ENCODE measurements around the gene MYO1D.

The MYO1D gene

DNA sequence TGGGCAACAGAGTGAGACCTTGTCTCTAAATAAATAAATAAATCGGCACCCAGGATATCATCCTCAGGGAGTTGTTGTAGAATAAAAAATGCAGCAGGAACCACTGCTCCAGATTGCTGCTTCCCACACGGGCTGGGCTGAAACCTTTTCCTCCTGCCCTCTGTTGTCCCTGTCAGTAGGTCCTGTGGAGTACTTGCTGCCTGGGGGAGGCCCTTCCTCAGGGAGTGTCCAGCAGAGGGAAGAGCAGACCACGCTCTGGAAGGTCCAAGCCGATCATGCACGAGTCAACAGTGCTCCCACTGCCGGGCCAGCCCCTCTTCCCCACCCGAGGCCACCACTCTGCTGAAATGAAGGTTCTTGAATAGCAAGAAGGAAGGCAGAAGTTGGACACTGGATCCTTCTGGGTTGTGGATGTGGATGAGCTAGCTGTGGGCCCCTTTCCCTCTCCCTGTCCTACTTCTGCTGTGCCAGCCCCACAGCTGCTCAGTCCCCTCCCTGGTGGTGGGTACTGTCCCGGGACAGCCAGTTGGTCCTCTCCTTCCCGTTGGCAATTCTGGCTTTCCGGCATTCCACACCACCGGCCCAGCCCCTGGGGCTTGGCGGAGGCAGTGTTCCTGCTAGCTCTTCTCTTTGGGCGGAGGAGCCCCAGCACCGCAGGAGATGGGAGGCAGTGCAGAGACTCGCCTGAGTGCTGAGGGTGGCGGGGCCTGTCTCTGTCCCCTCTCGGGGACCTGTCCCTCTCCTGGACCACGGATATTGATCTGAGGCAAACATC, 379.3 kb downstream of the MYO1D start:
- DNase-seq, result no peak

- DNase-seq, result no peak
Measured at GRCh38 chr17:32496395-32497073, 380.4 kb downstream of the MYO1D start.

DNA sequence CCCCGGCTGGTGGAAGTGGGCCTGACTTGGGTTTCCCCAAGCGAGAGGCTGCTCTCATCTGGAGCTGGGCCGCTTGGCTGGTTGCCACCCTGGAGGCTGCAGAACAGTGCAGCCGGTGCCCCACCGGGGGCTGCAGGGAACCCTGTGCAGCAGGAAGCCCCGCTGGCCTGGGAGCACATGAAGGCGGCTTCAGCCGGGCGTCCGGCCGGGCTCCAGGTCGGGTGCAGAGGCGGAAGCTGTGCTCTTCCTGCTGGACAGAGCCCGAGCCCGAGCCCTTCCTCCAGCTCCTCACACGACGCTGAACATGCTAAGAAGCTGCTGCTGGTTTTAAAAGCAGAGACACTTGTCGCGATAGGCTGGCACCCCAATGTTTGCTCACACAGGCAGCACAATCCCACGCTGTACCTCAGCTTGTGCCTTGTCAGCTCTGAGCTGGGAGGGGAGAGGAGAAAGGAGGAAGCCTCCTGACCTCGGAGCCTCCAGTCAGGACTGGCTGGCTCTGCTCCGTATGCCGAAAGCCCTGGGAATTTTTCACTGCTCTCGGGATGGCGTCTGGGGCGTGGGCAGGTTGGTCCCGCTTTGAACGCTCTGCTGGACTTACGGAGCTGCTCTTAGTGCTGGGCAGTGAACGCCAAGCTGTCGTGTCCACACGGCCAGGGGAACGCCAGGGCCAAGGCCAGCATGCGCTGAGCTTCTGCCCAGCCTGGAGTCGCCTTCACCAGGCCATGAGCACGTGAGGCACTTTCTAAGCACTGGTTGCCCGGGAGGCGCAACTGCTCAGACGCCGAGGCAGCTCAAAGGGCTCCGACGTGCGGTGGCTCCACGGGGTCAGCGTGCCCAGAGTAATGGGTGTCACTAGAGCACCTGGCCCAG, 381.3 kb downstream of the MYO1D start:
- peak in 2 of 3 donors; percentile 55 to 56 for DNase-seq

- DNase-seq, result no peak
Measured at GRCh38 chr17:32494621-32495358, 382.1 kb downstream of the MYO1D start.

GRCh38 chr17:32493976-32494513, 382.9 kb downstream of the MYO1D start:
- DNase-seq, result no peak

- no peak for DNase-seq
Measured at GRCh38 chr17:32493571-32493970, 383.4 kb downstream of the MYO1D start.

GRCh38 chr17:32492648-32493289, 384.2 kb downstream of the MYO1D start:
- DNase-seq, result peak; percentile 16 to 57 (median 43)

GRCh38 chr17:32492264-32492589, 384.7 kb downstream of the MYO1D start:
- no peak for DNase-seq

- DNase-seq, result peak in 1 of 3 donors; percentile 36
Measured at GRCh38 chr17:32491371-32492263, 385.3 kb downstream of the MYO1D start.

- DNase-seq, result no peak
Measured at GRCh38 chr17:32490101-32490482, 386.8 kb downstream of the MYO1D start.

DNA sequence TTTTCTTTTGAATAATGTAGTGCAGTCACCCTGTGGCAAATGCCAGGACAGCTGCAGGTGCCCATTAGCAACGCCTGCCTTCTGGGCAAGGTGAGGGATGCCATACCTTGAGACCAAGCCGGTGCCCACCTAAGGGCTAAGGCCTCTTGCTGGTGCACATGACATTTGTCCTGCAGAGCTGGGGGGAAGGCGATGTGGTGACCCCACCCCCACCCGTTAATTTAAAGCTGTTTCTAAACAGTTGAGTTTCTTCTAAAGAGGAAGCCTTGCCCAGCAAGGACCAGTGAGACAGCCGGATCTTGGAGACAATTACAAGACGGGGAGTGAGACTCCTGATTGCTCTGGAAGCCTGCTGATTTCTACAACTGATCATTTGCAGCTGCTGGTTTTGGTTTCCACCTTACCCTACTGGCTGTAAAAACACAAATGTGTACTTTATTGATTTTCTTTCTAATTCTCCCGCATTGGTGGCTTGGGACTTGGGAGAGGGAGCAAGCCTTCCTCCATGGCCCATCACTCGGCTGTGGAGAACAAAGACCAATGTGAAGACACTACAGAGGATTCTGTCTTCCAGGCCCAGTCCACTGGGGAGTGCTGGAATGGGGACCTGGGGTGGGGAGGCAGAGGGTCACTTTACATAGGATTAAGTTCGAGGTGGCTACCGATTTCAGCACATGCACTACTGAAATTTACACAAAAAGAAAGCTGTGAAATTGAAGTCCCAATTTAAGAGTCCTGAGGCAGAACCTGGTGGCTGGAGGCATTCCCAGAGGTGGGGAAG, 387.4 kb downstream of the MYO1D start:
- DNase-seq, result no peak

DNA sequence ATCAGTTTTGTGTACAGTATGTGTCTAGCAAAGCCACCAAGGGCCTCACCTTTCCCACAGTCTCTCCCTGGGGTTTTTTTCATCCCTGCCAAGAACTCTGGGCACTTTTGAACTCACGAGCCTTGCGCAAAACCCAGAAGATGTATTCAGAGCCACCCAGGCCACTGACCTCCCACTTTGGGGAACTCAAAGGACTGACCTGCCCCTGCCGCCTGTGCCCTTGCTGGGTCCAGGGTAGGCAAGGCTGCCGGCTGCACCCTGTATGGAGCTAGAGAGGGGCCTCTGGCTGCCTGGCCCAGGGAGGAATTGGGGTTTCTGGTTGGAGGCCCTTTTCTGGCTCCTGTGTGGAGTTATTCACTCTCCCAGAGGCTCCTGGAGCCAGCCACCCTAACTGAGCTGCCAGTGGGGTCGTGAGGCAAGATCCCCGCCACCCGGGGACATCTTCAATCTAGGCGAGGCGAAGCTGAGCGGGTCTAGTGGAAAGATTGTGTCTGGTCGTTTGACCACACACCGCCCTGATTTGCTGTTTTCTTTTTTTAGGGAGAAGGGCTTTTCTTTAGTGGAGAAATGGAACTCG, 388.2 kb downstream of the MYO1D start:
- DNase-seq, result no peak

DNA sequence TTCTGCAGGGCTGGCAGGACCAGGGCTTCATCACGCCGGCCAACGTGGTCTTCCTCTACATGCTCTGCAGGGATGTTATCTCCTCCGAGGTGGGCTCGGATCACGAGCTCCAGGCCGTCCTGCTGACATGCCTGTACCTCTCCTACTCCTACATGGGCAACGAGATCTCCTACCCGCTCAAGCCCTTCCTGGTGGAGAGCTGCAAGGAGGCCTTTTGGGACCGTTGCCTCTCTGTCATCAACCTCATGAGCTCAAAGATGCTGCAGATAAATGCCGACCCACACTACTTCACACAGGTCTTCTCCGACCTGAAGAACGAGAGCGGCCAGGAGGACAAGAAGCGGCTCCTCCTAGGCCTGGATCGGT, 388.8 kb downstream of the MYO1D start:
- no peak for DNase-seq

DNA sequence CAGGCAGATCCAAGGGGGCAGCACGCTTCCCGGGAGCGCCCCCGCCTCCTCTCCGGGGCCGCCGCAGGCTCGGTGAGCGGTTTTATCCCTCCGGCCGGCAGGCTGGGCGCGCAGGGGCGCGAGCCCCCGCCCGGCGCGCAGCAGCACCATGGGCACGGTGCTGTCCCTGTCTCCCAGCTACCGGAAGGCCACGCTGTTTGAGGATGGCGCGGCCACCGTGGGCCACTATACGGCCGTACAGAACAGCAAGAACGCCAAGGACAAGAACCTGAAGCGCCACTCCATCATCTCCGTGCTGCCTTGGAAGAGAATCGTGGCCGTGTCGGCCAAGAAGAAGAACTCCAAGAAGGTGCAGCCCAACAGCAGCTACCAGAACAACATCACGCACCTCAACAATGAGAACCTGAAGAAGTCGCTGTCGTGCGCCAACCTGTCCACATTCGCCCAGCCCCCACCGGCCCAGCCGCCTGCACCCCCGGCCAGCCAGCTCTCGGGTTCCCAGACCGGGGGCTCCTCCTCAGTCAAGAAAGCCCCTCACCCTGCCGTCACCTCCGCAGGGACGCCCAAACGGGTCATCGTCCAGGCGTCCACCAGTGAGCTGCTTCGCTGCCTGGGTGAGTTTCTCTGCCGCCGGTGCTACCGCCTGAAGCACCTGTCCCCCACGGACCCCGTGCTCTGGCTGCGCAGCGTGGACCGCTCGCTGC, 389.3 kb downstream of the MYO1D start:
- peak in 1 of 3 donors; percentile 30 for DNase-seq

DNA sequence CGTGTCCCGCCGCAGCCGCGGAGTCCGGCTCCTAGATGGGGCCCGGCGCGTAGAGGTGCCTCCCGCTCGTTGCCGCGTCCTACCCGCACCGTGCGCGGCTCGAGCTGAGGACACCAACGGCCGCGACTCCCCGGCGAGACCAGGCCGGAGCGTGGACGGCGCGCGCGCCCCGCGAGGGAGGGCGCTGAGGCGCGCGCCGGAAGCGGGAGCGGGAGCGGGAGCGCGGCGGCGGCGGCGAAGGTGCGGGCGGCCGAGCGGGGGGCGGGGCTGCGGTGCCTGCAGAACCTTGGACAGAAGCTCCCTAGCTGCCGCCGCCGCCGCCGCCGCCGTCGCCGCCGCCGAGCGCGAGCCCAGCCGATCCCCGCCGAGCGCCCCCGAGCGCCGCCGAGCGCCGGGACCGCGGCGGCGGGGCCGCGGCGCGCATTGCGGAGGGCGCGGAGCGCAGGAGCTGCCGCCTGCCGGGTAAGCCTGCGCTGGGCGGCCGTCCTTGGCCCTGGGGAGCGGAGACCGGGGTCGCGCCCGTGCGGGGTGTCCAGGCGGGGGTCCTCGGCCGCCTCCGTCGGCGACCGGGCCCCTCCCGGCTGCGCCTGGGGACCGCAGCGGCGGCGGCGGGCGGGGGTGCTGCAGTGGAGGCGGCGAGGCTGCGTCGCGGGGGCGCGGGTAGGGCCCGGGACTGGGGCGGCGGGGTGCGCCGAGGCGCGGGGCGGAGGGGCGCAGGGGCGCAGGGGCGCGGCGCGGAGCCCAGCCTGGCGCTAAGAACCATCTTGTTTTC, 390.0 kb downstream of the MYO1D start, which contains the start of gene CDK5R1:
Gene CDK5R1, plus strand, starts transcription at position 293 of the 772 bp plus-strand sequence. CDS start 628 bp downstream, outside the sequence.
- DNase-seq, result peak; percentile 62 to 85 (median 76)

GRCh38 chr17:32486111-32486700, 390.7 kb downstream of the MYO1D start:
- DNase-seq, result peak; percentile 70 to 90 (median 86)

DNA sequence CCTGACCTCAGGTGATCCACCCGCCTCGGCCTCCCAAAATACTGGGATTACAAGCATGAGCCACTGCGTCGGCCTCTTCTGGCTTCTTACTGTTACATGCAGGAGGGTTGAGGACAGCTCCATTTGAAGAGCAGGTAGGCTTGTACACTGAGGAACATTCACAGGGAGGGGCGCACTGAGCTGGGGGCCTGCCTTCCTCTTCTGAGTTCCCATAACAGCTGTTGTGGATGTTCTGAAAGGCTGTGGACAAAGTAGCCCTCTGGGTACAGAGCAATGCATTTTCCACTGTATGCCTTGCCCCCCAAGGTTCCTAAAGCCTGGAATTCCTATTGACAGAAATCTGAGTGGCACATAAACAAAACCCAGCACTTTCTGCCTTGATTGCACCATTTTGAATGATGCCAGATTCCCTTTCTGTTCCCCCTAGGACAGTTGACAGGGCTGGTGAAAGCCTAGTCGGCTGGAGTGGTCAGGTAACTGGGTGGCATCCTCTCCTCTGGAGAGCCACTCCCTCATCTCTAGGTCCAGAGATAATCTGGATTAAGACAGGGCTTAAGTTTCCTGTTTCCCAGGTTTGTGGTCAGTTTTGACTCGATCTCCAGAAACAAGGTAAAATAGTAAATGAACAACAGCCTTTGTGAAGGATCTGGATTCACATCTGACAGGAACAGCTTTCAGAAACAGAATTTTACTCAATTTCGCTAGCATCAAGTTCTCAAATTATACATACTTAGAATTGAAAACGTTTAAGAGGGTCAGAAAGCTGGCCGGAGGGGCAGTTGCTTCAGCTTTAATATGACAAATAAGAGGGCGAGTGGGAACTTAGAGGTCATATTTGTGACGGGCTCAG, 391.4 kb downstream of the MYO1D start:
- no peak for DNase-seq

Data from suppressor macrophage treated with lipopolysaccharide for 1 hour (primary cell).